Measurements from ENCODE around the gene CHD5. TPM values are rescaled to one million over a fixed set of nuclear protein-coding genes. Genes with fewer than 3 reads are reported as not detected.
"Not testable (repeated sequence)": the region's sequence is repeated elsewhere in the genome, so short reads cannot be mapped to it uniquely, and the experiment has no call there.

The CHD5 gene
- total RNA-seq, 2 donors from 2014 or later = 1.1 to 3.2 TPM

GRCh38 chr1:6077506-6077905 lies 102.6 kb downstream of the CHD5 start:
- no peaks in the 10 kb centered on the region for H3K4me1 ChIP-seq (ENCODE audit: control insufficient read depth in 1 of 2, low read depth in 2 of 2)
- ATAC-seq (ENCODE audit: insufficient number of reproducible peaks, low FRiP score, low read depth) (no peak), DNase-seq (ENCODE audit: low spot score) (no peak)
- H3K9me3 ChIP-seq = no peaks in the 10 kb centered on the region
- H3K27ac ChIP-seq = no peak overlapping the region
- no peaks in the 10 kb centered on the region for H3K27me3 ChIP-seq (replicated peaks; ENCODE audit: insufficient read depth)
- no peak overlapping the region for H3K4me3 ChIP-seq
- peaks cover 4% of the 10 kb centered on the region for H3K36me3 ChIP-seq
- TF ChIP-seq CTCF (IDR thresholded peaks at IDR 0.05) = no peak

- H3K4me1 ChIP-seq (ENCODE audit: control insufficient read depth in 1 of 2, low read depth in 2 of 2); ATAC-seq (ENCODE audit: insufficient number of reproducible peaks, low FRiP score, low read depth); DNase-seq (ENCODE audit: low spot score); H3K9me3 ChIP-seq; H3K27ac ChIP-seq; H3K27me3 ChIP-seq (replicated peaks; ENCODE audit: insufficient read depth); H3K4me3 ChIP-seq; H3K36me3 ChIP-seq: not testable (repeated sequence)
Observed at GRCh38 chr1:6077061-6077460, 103.1 kb downstream of the CHD5 start.

GRCh38 chr1:6075748-6076147 lies 104.4 kb downstream of the CHD5 start:
- H3K4me1 ChIP-seq (ENCODE audit: control insufficient read depth in 1 of 2, low read depth in 2 of 2) = no peaks in the 10 kb centered on the region
- H3K27me3 ChIP-seq (replicated peaks; ENCODE audit: insufficient read depth) = no peaks in the 10 kb centered on the region
- no peak for ATAC-seq (ENCODE audit: insufficient number of reproducible peaks, low FRiP score, low read depth)
- H3K36me3 ChIP-seq = peaks cover 4% of the 10 kb centered on the region
- no peak for DNase-seq (ENCODE audit: low spot score)
- no peak overlapping the region for H3K4me3 ChIP-seq
- H3K9me3 ChIP-seq = no peaks in the 10 kb centered on the region
- TF ChIP-seq CTCF (IDR thresholded peaks at IDR 0.05) = no peak
- H3K27ac ChIP-seq = no peak overlapping the region

GRCh38 chr1:6074192-6074901 lies 105.8 kb downstream of the CHD5 start:
- Histone ChIP-seq H3K36me3 (peaks cover 4% of the 10 kb centered on the region), H3K9me3 (no peaks in the 10 kb centered on the region), H3K4me3 (no peak overlapping the region), H3K4me1 (ENCODE audit: control insufficient read depth in 1 of 2, low read depth in 2 of 2) (no peaks in the 10 kb centered on the region), H3K27me3 (replicated peaks; ENCODE audit: insufficient read depth) (no peaks in the 10 kb centered on the region), H3K27ac (no peak overlapping the region)
- no peak for ATAC-seq (ENCODE audit: insufficient number of reproducible peaks, low FRiP score, low read depth)
- no peak for TF ChIP-seq CTCF (IDR thresholded peaks at IDR 0.05)
- DNase-seq (ENCODE audit: low spot score) = no peak

GRCh38 chr1:6073480-6074053 lies 106.6 kb downstream of the CHD5 start:
- ATAC-seq (ENCODE audit: insufficient number of reproducible peaks, low FRiP score, low read depth) (no peak), DNase-seq (ENCODE audit: low spot score) (no peak)
- Histone ChIP-seq H3K27ac (no peak overlapping the region), H3K4me3 (no peak overlapping the region), H3K4me1 (ENCODE audit: control insufficient read depth in 1 of 2, low read depth in 2 of 2) (no peaks in the 10 kb centered on the region), H3K9me3 (no peaks in the 10 kb centered on the region), H3K27me3 (replicated peaks; ENCODE audit: insufficient read depth) (no peaks in the 10 kb centered on the region), H3K36me3 (peaks cover 4% of the 10 kb centered on the region)
- TF ChIP-seq CTCF (IDR thresholded peaks at IDR 0.05) = no peak

Measured in thoracic aorta (tissue), 2 donors.